WTC11 (cell line): ENCODE measurements around the gene HDLBP.

Source experiments
- CREM ChIP-seq: sonication (generic); formaldehyde crosslinking; IDR thresholded peaks from 2 replicates; pipeline ENCODE4 v1.8.1; 2022; ENCODE audit warnings: mild to moderate bottlenecking, missing genetic modification reagents, moderate library complexity
- FOXK1 ChIP-seq: sonication (generic); formaldehyde crosslinking; IDR thresholded peaks from 2 replicates; pipeline ENCODE4 v1.8.0; 2022; ENCODE audit warnings: mild to moderate bottlenecking, moderate library complexity, missing genetic modification reagents
- TF ChIP-seq, protein P1 (sequence below): fragments of 200-600 bp; IDR thresholded peaks from 2 replicates; pipeline ENCODE4 v1.8.0; 2022; ENCODE audit warnings: antibody characterized with exemption
- TF ChIP-seq, protein P2 (sequence below): sonication (generic); formaldehyde crosslinking; IDR thresholded peaks from 2 replicates; pipeline ENCODE4 v1.8.1; 2022; ENCODE audit warnings: low read depth, missing genetic modification reagents, borderline replicate concordance

DNA sequence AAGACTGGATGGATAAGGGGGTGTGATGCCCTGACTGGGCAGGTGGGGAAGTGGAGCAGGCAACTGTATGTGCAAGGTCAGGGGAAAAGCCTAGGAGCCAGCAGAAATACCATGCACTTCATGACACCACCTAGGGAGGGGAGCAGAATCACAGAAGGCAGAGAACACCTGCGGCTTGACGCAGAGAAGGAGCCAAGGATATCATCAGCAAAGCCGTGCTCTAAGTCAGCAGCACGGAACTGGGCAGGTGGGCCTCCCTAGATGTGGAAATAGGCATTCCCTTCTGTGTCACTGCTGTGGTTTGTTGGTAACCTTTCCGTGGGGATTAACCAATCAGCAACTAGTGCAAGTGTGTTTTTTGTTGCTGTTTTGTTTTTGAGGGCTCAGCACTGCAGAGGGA, 41.3 kb downstream of the HDLBP start:
- TF ChIP-seq, protein P1, sequence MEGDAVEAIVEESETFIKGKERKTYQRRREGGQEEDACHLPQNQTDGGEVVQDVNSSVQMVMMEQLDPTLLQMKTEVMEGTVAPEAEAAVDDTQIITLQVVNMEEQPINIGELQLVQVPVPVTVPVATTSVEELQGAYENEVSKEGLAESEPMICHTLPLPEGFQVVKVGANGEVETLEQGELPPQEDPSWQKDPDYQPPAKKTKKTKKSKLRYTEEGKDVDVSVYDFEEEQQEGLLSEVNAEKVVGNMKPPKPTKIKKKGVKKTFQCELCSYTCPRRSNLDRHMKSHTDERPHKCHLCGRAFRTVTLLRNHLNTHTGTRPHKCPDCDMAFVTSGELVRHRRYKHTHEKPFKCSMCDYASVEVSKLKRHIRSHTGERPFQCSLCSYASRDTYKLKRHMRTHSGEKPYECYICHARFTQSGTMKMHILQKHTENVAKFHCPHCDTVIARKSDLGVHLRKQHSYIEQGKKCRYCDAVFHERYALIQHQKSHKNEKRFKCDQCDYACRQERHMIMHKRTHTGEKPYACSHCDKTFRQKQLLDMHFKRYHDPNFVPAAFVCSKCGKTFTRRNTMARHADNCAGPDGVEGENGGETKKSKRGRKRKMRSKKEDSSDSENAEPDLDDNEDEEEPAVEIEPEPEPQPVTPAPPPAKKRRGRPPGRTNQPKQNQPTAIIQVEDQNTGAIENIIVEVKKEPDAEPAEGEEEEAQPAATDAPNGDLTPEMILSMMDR, result no peak
- TF ChIP-seq, protein P2, sequence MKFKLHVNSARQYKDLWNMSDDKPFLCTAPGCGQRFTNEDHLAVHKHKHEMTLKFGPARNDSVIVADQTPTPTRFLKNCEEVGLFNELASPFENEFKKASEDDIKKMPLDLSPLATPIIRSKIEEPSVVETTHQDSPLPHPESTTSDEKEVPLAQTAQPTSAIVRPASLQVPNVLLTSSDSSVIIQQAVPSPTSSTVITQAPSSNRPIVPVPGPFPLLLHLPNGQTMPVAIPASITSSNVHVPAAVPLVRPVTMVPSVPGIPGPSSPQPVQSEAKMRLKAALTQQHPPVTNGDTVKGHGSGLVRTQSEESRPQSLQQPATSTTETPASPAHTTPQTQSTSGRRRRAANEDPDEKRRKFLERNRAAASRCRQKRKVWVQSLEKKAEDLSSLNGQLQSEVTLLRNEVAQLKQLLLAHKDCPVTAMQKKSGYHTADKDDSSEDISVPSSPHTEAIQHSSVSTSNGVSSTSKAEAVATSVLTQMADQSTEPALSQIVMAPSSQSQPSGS, result no peak
- TF ChIP-seq CREM (CRISPR knock-in tag) (no peak), FOXK1 (CRISPR knock-in tag) (no peak)
